Measurements from ENCODE around the gene WDFY4.

The WDFY4 gene

GRCh38 chr10:48791267-48791928 lies 106.7 kb downstream of the WDFY4 start:
- TF ChIP-seq, protein P1, sequence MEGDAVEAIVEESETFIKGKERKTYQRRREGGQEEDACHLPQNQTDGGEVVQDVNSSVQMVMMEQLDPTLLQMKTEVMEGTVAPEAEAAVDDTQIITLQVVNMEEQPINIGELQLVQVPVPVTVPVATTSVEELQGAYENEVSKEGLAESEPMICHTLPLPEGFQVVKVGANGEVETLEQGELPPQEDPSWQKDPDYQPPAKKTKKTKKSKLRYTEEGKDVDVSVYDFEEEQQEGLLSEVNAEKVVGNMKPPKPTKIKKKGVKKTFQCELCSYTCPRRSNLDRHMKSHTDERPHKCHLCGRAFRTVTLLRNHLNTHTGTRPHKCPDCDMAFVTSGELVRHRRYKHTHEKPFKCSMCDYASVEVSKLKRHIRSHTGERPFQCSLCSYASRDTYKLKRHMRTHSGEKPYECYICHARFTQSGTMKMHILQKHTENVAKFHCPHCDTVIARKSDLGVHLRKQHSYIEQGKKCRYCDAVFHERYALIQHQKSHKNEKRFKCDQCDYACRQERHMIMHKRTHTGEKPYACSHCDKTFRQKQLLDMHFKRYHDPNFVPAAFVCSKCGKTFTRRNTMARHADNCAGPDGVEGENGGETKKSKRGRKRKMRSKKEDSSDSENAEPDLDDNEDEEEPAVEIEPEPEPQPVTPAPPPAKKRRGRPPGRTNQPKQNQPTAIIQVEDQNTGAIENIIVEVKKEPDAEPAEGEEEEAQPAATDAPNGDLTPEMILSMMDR (IDR thresholded peaks at IDR 0.05; ENCODE audit: extremely low read depth, missing control alignments): no peak

GRCh38 chr10:48792121-48792520 lies 107.4 kb downstream of the WDFY4 start:
- TF ChIP-seq, protein P1 (IDR thresholded peaks at IDR 0.05; ENCODE audit: extremely low read depth, missing control alignments): no peak
- DNase-seq (ENCODE audit: low spot score): no peak

More at GRCh38 chr10:48791267-48791928, 106.7 kb downstream of the WDFY4 start:
- DNase-seq (ENCODE audit: low spot score): no peak

DNA sequence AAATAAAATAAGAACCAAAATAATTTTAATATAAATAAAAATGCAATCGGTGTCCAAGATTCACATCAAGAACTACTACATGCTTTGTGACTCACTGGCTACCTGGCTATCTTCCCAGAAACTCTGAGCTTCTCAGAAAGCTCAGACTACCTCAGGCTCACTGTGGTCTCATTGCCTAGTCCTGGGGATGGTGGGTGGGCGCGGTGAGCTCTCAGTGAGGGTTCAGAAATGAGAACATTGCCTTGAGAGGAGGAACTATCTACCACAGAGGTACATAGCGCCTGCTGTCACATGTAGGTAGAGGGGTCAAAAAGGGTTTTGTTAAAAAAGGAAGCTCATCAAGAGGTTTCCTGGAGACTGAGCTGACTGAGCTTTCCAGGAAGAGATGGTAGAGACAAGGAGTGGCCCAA lies 108.0 kb downstream of the WDFY4 start:
- no peak for DNase-seq (ENCODE audit: low spot score)
- TF ChIP-seq, protein P1 (IDR thresholded peaks at IDR 0.05; ENCODE audit: extremely low read depth, missing control alignments): no peak

DNA sequence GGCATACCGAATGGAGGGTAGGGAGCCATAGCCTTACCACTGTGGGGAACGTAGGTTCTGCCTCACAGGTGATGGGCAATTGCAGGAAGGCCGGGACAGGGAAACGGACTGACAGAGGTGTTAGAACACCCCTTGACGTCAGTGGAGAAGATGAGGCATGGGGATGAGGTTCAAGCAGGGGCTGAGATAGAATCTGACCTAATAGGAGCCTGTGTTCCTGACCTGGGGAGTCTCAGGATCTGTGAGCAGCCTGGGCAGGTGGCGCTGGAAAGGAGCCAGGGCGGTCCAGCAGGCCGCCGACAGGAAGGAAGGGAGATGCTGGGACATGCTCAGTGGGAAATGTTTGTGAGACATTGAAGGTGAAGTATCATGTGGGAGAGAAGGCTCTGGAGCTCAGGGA lies 109.4 kb downstream of the WDFY4 start:
- no peak for DNase-seq (ENCODE audit: low spot score)
- TF ChIP-seq, protein P1 (IDR thresholded peaks at IDR 0.05; ENCODE audit: extremely low read depth, missing control alignments): no peak

DNA sequence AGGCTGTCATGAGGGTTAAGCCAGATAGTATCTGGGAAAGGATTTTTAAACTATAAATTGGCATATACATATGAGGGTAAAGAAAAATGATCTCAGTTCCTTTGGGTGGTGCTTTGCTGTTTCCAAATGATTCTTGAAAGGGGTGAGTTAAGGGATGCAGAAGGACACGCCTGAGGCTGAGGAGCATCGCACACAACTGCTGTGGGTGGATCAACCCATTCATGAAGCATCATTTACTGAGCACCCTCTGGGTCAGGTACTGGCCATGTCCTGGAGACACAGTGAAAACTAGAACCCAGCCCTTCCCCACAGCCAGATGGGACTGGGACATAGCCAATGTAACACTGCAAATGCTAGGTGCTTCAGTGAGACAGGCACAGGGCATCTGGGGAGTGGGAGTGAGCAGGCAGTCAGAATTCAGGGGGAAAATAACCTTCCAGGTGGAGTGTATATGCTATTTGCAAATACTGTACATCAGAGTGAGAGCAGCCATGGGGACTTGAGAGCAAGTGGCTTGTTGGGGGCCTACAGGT lies 112.1 kb downstream of the WDFY4 start:
- TF ChIP-seq, protein P1 (IDR thresholded peaks at IDR 0.05; ENCODE audit: extremely low read depth, missing control alignments): no peak
- no peak for DNase-seq (ENCODE audit: low spot score)

GRCh38 chr10:48797830-48798229 lies 113.2 kb downstream of the WDFY4 start:
- TF ChIP-seq, protein P1 (IDR thresholded peaks at IDR 0.05; ENCODE audit: extremely low read depth, missing control alignments): no peak

GRCh38 chr10:48798481-48799254 lies 114.0 kb downstream of the WDFY4 start:
- DNase-seq (ENCODE audit: low spot score): no peak

More at GRCh38 chr10:48797830-48798229, 113.2 kb downstream of the WDFY4 start:
- DNase-seq (ENCODE audit: low spot score): no peak

More at GRCh38 chr10:48798481-48799254, 114.0 kb downstream of the WDFY4 start:
- TF ChIP-seq, protein P1 (IDR thresholded peaks at IDR 0.05; ENCODE audit: extremely low read depth, missing control alignments): no peak

Measured in GM20000 (cell line).